ENCODE results near the gene PPP1R27. TPM values are rescaled to one million over a fixed set of nuclear protein-coding genes. Genes with fewer than 3 reads are reported as not detected.
A peak's percentile ranks its signal among the peaks of the same experiment; 100 is the strongest.

PPP1R27 gene
- total and polyA plus RNA-seq, 9 of the 15 experiments (the other 6 are each of a cell fraction or from before 2014, with no cell fraction given) = 0.29 to 6.9 (median 1.5) TPM; not detected in 2

GRCh38 chr17:81821603-81822311, 13.1 kb downstream of the PPP1R27 start (continued):
- TF ChIP-seq ZNF511 (CRISPR knock-in tag; IDR thresholded peaks at IDR 0.05) (0 out of 2 replicates have a peak, but pooled peaks have one; percentile 50), BRD9 (IDR thresholded peaks at IDR 0.05; ENCODE audit: low read depth, partially characterized antibody) (peak; percentile 63), MCM3 (IDR thresholded peaks at IDR 0.05) (no peak), TOE1 (IDR thresholded peaks at IDR 0.05; ENCODE audit: borderline replicate concordance) (peak; percentile 56; the same call in 1 of the 2 replicates), TOE1 (CRISPR knock-in tag; IDR thresholded peaks at IDR 0.05; ENCODE audit: borderline replicate concordance, low read depth) (no peak), YY1 (IDR thresholded peaks at IDR 0.05; ENCODE audit: borderline replicate concordance in 1 of 3, control insufficient read depth in 1 of 3, extremely low read depth in 1 of 3, insufficient read depth in 3 of 3, insufficient read length in 1 of 3, insufficient replicate concordance in 2 of 3, low read depth in 1 of 3, low read length in 2 of 3) (peak in 1 of 3 experiments; percentile 19), ZHX1 (conservative IDR thresholded peaks at IDR 0.05; ENCODE audit: low read length) (no peak), CXXC5 (CRISPR knock-in tag; IDR thresholded peaks at IDR 0.05) (peak; percentile 84), TBP (optimal IDR thresholded peaks at IDR 0.05; ENCODE audit: low read depth, low read length) (peak; percentile 43), KDM5B (IDR thresholded peaks at IDR 0.05; ENCODE audit: insufficient replicate concordance, low read depth, low read length) (no peak), NR4A1 (CRISPR knock-in tag; IDR thresholded peaks at IDR 0.05) (no peak; the same call in 1 of the 2 replicates), NR4A1 (tag; IDR thresholded peaks at IDR 0.05) (peak; percentile 94), ZNF197 (CRISPR knock-in tag; IDR thresholded peaks at IDR 0.05; ENCODE audit: low read depth) (peak; percentile 80), POLR2AphosphoS2 (IDR thresholded peaks at IDR 0.05; ENCODE audit: low read length) (no peak), RHOXF2B (CRISPR knock-in tag; conservative IDR thresholded peaks at IDR 0.05) (no peak), FOXJ3 (CRISPR knock-in tag; IDR thresholded peaks at IDR 0.05) (no peak)
- TF ChIP-seq, protein P1, sequence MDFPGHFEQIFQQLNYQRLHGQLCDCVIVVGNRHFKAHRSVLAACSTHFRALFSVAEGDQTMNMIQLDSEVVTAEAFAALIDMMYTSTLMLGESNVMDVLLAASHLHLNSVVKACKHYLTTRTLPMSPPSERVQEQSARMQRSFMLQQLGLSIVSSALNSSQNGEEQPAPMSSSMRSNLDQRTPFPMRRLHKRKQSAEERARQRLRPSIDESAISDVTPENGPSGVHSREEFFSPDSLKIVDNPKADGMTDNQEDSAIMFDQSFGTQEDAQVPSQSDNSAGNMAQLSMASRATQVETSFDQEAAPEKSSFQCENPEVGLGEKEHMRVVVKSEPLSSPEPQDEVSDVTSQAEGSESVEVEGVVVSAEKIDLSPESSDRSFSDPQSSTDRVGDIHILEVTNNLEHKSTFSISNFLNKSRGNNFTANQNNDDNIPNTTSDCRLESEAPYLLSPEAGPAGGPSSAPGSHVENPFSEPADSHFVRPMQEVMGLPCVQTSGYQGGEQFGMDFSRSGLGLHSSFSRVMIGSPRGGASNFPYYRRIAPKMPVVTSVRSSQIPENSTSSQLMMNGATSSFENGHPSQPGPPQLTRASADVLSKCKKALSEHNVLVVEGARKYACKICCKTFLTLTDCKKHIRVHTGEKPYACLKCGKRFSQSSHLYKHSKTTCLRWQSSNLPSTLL (IDR thresholded peaks at IDR 0.05) = no peak
- TF ChIP-seq, protein P2, sequence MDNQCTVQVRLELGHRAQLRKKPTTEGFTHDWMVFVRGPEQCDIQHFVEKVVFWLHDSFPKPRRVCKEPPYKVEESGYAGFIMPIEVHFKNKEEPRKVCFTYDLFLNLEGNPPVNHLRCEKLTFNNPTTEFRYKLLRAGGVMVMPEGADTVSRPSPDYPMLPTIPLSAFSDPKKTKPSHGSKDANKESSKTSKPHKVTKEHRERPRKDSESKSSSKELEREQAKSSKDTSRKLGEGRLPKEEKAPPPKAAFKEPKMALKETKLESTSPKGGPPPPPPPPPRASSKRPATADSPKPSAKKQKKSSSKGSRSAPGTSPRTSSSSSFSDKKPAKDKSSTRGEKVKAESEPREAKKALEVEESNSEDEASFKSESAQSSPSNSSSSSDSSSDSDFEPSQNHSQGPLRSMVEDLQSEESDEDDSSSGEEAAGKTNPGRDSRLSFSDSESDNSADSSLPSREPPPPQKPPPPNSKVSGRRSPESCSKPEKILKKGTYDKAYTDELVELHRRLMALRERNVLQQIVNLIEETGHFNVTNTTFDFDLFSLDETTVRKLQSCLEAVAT (IDR thresholded peaks at IDR 0.05) = no peak; a peak in 1 of 4 replicates
- TF ChIP-seq, protein P3, sequence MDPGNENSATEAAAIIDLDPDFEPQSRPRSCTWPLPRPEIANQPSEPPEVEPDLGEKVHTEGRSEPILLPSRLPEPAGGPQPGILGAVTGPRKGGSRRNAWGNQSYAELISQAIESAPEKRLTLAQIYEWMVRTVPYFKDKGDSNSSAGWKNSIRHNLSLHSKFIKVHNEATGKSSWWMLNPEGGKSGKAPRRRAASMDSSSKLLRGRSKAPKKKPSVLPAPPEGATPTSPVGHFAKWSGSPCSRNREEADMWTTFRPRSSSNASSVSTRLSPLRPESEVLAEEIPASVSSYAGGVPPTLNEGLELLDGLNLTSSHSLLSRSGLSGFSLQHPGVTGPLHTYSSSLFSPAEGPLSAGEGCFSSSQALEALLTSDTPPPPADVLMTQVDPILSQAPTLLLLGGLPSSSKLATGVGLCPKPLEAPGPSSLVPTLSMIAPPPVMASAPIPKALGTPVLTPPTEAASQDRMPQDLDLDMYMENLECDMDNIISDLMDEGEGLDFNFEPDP (CRISPR knock-in tag; IDR thresholded peaks at IDR 0.05) = no peak
